Embryonic facial prominence (tissue), 1 donor: Measurements from ENCODE around the gene MEN1.

Experiments
- DNase-seq: peaks from one replicate; pipeline ENCODE4 v3.0.0-alpha.2; 2016; ENCODE audit errors: extremely low spot score

MEN1 gene

DNA sequence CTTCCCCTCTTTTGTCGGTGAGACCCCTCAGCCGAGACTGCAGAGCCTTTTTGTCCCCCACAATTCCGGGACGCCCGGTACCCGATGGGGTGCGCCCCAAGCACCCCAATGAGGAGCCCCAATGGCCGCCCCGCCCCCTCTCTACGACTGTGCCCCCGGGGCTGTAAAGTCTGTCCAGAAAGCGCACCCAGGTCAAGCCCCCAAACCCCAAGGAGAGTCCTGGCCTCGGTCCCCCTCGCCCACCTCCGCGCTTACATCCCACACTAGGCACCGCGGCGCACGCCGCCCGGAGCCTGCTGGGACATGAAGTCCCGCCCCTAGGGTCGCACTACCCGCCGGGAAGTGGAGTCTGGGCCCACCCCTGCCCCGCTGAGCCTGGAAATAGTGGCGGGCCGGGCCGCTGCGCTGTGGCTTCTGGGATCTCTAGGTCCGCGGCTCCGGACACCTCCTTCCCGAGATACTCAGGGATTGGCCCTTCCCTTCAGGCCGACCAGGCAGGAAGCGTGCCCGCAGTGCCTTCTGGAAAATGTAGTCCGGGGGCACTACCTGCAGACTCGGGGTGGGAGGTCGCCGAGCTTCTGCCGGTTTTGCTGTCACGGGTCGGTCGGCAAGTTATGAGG lies at the start of gene MEN1:
TSS of gene MEN1 (minus strand) at position 281 of the 620 bp plus-strand sequence. CDS start 442 bp downstream, outside the sequence.
- DNase-seq, result peak; percentile 90

GRCh38 chr11:64859542-64860414 lies 49.4 kb upstream of the MEN1 start:
- no peak for DNase-seq

- no peak for DNase-seq
Observed at GRCh38 chr11:64858467-64859263, 48.3 kb upstream of the MEN1 start.

- no peak for DNase-seq
Observed at GRCh38 chr11:64857485-64857884, 47.1 kb upstream of the MEN1 start.

DNA sequence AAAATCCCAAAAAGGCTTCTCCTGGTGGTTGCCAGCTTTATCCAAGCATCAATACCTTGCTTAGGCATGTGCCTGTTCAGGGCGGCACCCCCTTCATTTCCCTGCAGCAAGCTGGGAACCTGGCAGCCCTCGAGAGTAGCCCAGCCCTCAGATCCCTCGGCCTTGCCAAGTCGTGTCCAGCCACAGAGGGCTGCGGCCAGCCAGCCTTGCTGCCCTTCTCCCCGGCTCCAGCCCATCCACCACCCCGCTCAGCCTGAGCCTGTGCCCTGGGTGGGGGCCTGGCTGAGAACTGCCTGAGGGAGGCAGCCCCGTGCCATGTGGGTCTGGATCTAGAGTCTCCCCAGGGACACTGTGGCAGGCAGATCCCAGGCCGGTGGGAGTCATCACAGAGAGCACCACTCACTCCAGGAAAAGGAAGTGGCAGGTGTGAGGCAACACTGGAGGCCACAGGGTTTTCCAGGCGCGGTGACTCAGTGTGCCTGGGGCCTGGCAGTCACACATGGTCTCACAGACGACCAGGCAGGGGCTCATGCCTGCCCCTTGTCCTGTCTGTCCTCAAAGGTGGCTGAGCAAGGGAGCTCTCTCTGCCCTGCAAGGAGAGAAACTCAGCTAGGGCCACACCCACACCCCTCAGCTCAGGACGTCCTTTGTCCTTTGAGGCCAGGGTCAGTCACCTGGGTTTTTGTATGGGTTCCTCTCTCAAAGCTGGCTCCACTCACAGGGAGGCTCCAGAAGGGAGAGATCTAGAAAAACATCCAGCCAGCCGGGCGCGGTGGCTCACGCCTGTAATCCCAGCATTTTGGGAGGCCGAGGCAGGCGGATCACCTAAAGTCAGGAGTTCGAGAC lies 46.3 kb upstream of the MEN1 start:
- no peak for DNase-seq

- no peak for DNase-seq
Observed at GRCh38 chr11:64855596-64856304, 45.4 kb upstream of the MEN1 start.

DNA sequence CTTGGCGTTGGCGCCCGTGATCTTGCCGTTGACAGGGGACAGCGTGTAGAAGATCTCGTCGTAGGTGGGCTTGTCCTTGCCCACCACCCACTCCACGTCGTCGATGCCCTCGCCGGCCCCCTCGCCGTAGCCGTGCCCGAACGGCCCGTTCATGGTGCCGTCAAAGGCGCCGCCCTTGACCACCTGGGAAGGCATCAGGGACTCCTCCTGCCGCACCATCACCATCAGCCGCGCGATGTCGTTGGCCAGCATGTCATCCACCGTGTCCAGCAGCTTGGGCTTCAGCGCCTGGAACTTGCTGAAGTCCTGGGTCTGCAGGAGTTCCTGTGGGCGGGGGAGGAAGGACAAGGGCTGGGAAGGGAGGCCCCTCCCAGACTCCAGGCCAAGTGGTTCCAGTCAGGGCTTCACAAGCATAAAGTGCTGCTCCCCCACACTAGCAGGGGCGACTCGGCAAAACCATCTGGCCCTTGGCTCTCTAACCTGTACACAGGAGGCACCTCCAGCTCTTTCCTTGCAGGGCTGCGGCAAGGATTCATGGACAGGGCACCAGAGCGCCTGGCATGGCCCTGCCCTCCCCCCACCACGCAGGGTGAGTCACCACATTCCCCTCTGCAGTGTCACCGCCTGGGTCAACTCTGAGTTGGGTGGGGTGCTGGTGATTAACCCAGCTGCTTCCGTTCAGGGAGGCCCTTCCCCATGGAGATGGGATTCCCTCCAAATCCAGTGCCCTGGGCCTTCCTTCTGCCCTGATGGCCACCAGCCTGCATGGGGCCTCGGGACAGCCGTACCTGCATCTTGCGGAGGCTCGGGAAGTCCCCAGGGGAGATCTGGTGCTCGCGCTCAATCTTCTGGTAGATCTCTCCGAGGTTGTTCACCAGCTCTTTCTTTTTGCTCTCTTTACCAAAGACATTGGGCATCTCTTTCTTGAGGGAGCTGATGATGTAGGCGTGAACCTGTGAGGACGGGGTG lies 44.5 kb upstream of the MEN1 start:
- DNase-seq, result no peak

- DNase-seq, result no peak
Observed at GRCh38 chr11:64854157-64854533, 43.8 kb upstream of the MEN1 start.

- DNase-seq, result no peak
Observed at GRCh38 chr11:64853709-64854108, 43.4 kb upstream of the MEN1 start.

- no peak for DNase-seq
Observed at GRCh38 chr11:64852804-64853509, 42.6 kb upstream of the MEN1 start.

GRCh38 chr11:64851831-64852351 lies 41.5 kb upstream of the MEN1 start:
- no peak for DNase-seq

- DNase-seq, result no peak
Observed at GRCh38 chr11:64850979-64851567, 40.7 kb upstream of the MEN1 start.

DNA sequence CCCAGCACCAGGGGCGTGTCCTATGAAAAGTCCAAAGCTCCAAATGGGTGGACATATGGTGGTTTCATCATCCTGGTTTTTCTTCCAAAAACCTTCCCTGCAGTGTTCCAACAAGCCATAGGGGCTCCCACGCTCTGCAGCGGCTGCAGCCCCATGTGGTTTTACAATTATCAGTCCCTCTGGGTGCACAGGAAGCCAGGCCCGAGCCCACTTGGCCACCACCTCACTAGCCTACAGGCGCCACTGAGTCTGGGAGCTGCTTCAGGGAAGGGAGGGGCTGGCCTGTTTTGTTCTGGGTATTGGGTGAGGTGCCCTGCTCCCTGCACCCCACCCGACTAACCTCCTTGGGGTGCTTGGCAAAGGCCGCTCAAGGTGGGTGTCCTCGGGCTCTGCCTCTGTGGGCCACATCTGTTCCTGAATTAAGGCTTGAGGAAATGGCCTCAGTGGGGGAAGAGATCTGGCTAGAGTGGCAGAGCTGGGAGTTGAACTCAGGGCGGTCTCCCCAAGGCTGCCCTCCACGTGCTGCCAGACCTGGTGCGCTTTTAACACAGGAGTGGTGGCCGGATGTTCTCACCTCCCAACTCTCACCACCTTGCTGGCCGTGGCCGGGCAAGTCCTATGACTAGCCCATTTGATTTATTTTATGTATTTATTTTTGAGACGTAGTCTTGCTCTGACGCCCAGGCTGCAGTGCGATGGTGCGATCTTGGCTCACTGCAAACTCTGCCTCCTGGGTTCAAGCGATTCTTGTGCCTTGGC lies 39.4 kb upstream of the MEN1 start:
- DNase-seq, result no peak

GRCh38 chr11:64848826-64849597 lies 38.7 kb upstream of the MEN1 start:
- DNase-seq, result no peak

DNA sequence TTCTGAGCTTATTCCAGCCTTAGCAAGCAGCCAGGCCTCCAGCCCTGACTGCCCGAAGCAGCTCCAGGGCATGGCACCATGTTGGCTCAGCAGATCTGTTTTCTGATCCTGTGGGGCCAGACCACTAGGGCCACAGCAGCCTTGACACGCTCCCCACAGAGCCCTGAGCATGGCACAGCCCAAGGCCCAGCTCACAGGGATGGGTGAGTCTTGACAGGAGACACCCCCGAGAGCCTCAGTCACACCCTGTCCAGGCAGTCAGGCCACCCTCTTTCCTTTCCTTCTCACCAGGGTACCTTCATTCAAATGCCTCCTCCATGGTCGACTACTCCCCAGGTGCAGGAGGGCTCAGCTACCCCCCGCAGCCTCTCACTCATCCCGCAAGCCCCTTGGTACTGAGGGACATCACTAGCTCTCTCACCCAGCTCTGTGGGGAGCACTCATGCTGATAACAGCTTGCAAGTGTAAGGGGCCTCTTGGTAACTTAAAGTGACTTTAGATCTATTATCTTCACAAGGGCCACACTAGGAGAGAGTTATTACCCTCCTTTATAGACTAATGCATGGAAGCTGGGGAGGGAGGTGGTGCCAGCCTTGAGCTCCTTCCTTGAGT lies 38.0 kb upstream of the MEN1 start:
- no peak for DNase-seq

GRCh38 chr11:64846998-64847666 lies 36.8 kb upstream of the MEN1 start:
- peak; percentile 78 for DNase-seq
